ENCODE data around the gene TLL1.

- no peak for TF ChIP-seq CTCF (IDR thresholded peaks at IDR 0.05)
- TF ChIP-seq ZFX (IDR thresholded peaks at IDR 0.05; ENCODE audit: borderline replicate concordance) = no peak
Observed at GRCh38 chr4:165851256-165851655, 21.8 kb upstream of the TLL1 start.
